Muscle layer of colon (tissue), 2 donors: ENCODE results near the gene EPAS1.

ENCODE experiments used
- H3K27ac ChIP-seq: one replicate; pipeline ENCODE4 v1.7.0; 2013; ENCODE audit warnings: low read depth, mild to moderate bottlenecking, low read length, moderate library complexity
- H3K27me3 ChIP-seq, 2 donors: one replicate each; pipeline ENCODE4 v1.7.0; 2013; ENCODE audit warnings: low read length in 2 of 2, mild to moderate bottlenecking in 2 of 2; ENCODE audit not compliant: insufficient read depth in 2 of 2, control insufficient read depth in 1 of 2
- H3K36me3 ChIP-seq: one replicate; pipeline ENCODE4 v1.7.0; 2013; ENCODE audit warnings: mild to moderate bottlenecking, low read length; ENCODE audit not compliant: insufficient read depth
- H3K4me1 ChIP-seq: one replicate; pipeline ENCODE4 v1.7.0; 2013; ENCODE audit warnings: mild to moderate bottlenecking, low read length; ENCODE audit not compliant: insufficient read depth
- H3K4me3 ChIP-seq, 2 donors: one replicate each; pipeline ENCODE4 v1.7.0; 2013; ENCODE audit warnings: low read length in 2 of 2, low read depth in 1 of 2, mild to moderate bottlenecking in 1 of 2, moderate library complexity in 1 of 2
- H3K9ac ChIP-seq: one replicate; pipeline ENCODE4 v1.7.0; 2013; ENCODE audit warnings: low read length
- H3K9me3 ChIP-seq: one replicate; pipeline ENCODE4 v1.7.0; 2013; ENCODE audit warnings: mild to moderate bottlenecking, low read length
- donor health status: abdominal sarcoma.
- donor health status: Adenocarcinoma of cecum.

Gene EPAS1

DNA sequence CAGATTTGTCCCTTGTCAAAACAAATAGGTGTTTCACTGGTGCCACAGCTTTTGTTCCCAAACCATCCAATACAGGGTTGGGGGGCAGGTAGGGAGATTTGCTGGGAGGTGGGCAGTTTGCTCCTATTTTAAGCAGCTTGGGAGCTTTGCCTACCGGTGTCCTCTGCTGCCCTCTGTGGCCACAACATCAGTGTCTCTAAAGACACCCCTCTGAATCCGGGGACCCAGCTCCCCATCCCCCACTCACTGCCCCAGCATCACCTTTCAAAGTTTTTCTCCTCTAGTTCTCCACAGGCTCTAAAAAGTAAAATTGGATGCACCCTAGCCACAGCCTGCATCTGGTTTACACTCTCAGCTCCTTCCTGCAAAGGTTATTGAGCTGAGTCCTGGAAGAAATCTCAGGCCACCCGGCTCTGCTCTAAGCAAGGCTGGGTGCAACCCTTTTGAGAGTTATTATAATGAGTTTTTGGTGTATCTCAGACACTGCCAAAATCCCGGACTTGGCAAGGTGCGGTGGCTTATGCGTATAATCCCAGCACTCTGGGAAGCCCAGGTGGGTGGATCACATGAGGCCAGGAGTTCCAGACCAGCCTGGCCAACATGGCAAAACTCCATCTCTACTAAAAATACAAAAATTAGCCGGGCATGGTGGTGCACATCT lies 2.9 kb upstream of the EPAS1 start:
- Histone ChIP-seq H3K36me3 (no peaks in the 10 kb centered on the region), H3K9ac (no peak overlapping the region), H3K9me3 (no peaks in the 10 kb centered on the region), H3K4me3 (no peak overlapping the region), H3K27ac (no peak overlapping the region), H3K27me3 (peaks cover 0 to 10% of the 10 kb centered on the region in 2 donors), H3K4me1 (peaks cover 6% of the 10 kb centered on the region)

DNA sequence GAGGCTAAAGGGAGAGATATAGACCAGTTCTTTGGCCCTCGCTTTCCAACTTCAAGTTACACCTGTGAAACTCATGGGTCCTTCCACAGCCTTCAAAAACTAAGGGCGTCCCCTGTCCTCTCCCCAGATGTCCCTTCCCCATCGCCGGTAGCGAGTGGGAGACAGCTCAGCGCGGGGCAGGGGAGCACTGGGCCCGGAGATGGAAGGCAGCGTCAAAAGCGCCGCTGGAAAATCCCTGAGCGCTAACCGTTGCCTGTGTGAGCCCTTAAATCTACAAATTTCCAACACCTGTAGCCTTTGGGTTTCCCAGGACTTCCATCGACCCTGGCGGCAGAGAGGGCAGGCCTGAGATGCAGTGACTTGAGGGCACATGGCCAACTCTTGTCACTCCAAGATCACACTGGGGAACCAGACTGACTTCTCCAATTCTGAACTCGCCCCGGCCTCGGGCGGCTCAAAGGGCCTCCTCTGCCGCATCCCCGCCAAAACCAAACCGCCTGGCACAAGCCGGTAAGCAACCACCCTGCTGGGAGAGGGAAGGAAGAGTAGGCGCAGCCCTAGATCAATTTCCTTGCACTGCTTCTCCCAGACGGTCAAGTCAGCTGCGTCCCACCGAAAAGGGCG lies 879 bp upstream of the EPAS1 start:
- Histone ChIP-seq H3K27ac (peak overlapping the region; percentile 61), H3K9ac (no peak overlapping the region), H3K9me3 (no peaks in the 10 kb centered on the region), H3K36me3 (no peaks in the 10 kb centered on the region), H3K4me3 (peak overlapping the region; percentile 60 to 89), H3K4me1 (peaks cover 6% of the 10 kb centered on the region), H3K27me3 (peaks cover 0 to 12% of the 10 kb centered on the region in 2 donors)

DNA sequence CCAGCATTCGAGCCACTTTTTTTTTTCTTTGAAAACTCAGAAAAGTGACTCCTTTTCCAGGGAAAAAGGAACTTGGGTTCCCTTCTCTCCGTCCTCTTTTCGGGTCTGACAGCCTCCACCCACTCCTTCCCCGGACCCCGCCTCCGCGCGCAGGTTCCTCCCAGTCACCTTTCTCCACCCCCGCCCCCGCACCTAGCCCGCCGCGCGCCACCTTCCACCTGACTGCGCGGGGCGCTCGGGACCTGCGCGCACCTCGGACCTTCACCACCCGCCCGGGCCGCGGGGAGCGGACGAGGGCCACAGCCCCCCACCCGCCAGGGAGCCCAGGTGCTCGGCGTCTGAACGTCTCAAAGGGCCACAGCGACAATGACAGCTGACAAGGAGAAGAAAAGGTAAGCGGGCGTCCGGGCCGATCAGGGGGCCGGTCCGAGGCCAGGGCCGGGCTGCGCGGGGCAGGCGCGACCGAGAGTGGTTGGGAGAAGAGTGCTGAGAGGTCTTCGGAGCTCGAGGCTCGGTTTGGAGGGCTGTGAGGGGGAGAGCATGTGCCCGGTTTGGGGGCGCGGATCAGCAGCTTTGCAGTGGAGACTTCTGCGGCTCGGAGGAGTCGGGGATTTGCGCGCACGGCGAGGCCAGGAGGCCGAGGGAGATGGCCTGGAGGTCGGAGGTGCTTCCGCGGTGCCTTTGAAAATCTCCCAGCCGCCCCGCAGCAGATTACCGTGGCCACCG lies 502 bp downstream of the EPAS1 start:
- Histone ChIP-seq H3K36me3 (no peaks in the 10 kb centered on the region), H3K4me1 (peaks cover 6% of the 10 kb centered on the region), H3K9ac (peak overlapping the region; percentile 53), H3K4me3 (peak overlapping the region; percentile 68 to 81), H3K9me3 (no peaks in the 10 kb centered on the region), H3K27ac (peak overlapping the region; percentile 71), H3K27me3 (peaks cover 0 to 12% of the 10 kb centered on the region in 2 donors)

DNA sequence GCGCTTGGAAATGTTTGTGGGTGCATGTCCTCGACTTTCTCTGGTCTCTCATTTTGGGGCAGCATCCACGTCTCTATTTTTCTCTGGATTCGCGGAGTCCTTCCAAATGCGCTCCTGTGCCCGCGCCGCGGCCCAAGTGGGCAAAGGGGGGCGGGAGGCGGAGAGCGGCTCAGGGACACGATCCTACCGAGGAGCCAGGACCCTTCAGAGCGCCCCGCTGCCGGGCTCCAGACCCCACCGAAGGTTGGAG lies 990 bp downstream of the EPAS1 start:
- Histone ChIP-seq H3K27me3 (peaks cover 0 to 12% of the 10 kb centered on the region in 2 donors), H3K27ac (peak overlapping the region; percentile 71), H3K9me3 (no peaks in the 10 kb centered on the region), H3K4me1 (peaks cover 6% of the 10 kb centered on the region), H3K4me3 (peak overlapping the region; percentile 68 to 81), H3K9ac (peak overlapping the region; percentile 53), H3K36me3 (no peaks in the 10 kb centered on the region)

DNA sequence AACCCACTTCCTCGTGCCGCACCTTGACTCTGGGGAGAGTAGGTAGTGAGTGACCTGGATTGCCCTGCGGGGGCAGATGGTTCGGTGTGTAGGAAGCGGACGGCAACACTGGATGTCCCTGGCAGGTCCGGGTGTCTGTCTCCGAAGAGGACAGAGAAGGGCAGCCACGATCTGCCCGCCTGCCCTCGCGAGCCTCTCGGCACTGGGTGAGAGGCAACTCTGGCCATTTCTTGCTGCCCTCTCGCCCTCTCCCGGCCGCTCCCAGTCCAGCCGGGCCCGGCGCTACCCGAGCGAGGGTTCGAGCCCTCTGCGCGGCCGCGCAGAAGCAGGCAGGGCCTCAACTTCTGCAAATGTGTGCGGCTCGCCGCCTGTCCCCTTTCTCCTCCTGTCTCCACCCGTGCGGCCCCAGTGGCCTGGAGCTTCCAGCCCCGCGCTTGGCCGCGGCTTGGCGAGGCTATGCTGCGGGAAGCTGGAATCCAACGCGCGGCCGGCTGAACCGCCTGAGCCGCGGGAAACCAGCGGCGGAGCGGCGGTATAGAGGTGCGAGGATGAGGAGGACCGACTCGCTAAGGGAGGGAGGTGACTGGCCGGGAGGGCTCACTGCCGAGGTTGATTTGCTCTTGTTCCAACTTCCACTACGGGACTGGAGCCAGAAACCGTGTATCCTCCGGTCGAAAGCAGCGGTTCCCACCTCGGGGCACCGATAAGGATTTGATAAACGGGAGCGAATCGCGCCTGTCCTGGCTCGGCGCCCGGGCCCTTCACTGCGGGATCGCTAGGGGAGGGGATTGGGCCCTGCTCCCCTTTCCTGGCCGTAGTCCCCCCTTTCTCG lies 1.5 kb downstream of the EPAS1 start:
- no peaks in the 10 kb centered on the region for H3K9me3 ChIP-seq
- peaks cover 0 to 12% of the 10 kb centered on the region in 2 donors for H3K27me3 ChIP-seq
- peaks cover 6% of the 10 kb centered on the region for H3K4me1 ChIP-seq

DNA sequence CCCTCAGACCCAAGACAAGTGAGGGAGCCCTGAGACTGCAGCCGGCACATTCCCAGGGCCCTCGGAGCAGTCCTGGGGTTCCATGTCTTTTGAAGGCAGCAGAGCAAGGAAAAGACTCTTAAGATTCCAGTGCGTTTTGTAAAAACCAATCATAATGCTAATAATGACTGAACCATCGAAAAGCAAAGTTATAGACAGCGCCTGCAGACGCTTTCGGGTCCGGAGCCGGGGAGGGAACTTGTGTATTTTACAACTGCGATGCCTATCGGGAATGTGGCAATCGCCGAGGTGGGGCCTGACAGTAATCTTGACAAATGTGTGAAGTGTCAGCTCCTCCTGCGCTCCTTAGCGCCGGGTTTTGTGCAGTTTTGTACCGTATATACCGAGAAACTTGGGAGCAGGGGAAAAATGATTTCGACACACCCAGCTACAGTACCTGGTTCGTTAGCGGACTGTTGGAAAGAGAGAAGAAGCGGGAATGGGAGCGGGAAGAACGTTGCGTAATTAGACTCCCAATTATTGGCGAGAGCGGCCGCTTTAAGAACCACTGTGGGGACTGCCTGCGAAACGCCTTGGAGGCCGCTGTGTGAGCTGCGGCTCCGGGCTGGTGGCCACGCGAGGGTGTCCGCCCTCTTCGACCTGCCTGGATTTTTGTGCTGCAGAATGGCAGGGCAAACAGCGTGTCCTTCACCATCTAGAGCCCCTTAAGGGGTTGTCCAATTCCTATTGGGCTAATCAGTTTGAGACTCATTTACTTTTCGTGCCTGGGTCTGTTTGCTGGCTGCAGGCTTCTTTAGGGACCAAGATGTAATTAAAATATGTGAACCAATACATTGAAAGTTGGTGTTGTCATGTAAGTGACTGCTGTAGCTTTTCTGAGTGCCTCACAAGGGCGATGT lies 2.4 kb downstream of the EPAS1 start:
- Histone ChIP-seq H3K27me3 (peaks cover 0 to 12% of the 10 kb centered on the region in 2 donors), H3K4me3 (peak overlapping the region; percentile 68 to 81), H3K4me1 (peaks cover 6% of the 10 kb centered on the region), H3K9ac (peak overlapping the region; percentile 53), H3K36me3 (no peaks in the 10 kb centered on the region), H3K27ac (peak overlapping the region; percentile 56), H3K9me3 (no peaks in the 10 kb centered on the region)

More for the DNA sequence above, 1.5 kb downstream of the EPAS1 start:
- Histone ChIP-seq H3K36me3 (no peaks in the 10 kb centered on the region), H3K27ac (peak overlapping the region; percentile 71), H3K4me3 (peak overlapping the region; percentile 68 to 81), H3K9ac (peak overlapping the region; percentile 53)

DNA sequence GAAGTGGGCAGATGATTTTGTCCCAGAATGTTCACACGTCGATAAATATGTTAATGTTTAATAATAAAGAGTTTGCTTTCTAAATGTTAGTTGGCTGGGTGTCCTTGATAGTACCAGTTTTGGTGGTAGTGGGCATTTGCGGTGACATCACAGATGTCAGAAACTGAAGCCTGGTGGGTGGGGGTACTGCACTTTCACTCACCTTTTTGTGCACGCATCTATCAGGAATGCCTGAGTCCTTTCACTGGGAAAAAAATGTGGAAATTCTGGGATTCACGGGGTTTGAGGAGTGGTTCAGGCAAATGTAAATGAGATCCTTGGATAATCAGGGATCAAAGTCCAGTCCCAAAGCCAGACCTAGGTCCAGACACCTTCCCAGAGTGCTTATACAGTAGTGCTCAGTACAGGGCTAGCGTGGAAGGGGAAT lies 3.2 kb downstream of the EPAS1 start:
- H3K4me1 ChIP-seq: peaks cover 6% of the 10 kb centered on the region
- H3K36me3 ChIP-seq: no peaks in the 10 kb centered on the region
- H3K27me3 ChIP-seq: peaks cover 0 to 12% of the 10 kb centered on the region in 2 donors
- no peak overlapping the region for H3K27ac ChIP-seq
- no peak overlapping the region for H3K9ac ChIP-seq
- no peaks in the 10 kb centered on the region for H3K9me3 ChIP-seq
- peak overlapping the region in 1 of 2 donors; percentile 81 for H3K4me3 ChIP-seq

DNA sequence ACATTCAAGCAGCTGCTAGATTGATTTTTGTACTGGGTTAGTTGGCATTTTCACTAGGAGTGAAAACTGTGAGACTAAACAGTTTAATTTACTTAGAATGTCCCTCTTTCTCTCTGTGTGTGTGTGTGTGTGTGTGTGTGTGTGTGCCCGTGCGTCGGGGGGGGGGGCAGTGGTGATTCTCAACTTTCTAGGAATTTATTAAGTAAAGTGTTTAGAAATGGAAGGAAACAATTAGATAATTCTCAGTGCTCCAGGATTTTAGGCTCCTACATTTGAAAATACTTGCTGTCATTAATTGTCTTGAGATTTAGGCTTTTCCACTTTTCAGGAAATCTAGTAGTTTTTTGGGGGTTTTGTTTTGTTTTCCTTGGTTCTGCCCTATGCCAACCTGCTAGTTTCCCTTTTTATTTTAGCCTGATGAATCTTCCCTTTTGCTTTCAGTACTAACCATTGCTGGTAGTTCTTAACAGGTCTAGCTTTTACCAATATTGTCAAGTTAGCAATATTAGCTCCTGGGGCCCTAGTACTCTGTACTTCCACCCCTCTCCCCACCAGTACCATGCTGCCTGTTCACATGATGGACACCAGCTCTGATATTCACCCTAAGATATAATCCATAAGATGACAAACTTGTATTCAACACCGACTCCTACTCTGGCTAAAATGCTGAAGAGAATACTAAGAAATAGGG lies 4.9 kb downstream of the EPAS1 start:
- Histone ChIP-seq H3K4me3 (no peak overlapping the region), H3K36me3 (no peaks in the 10 kb centered on the region), H3K9me3 (no peaks in the 10 kb centered on the region), H3K27me3 (peaks cover 0 to 12% of the 10 kb centered on the region in 2 donors), H3K9ac (no peak overlapping the region), H3K4me1 (peaks cover 6% of the 10 kb centered on the region), H3K27ac (no peak overlapping the region)

DNA sequence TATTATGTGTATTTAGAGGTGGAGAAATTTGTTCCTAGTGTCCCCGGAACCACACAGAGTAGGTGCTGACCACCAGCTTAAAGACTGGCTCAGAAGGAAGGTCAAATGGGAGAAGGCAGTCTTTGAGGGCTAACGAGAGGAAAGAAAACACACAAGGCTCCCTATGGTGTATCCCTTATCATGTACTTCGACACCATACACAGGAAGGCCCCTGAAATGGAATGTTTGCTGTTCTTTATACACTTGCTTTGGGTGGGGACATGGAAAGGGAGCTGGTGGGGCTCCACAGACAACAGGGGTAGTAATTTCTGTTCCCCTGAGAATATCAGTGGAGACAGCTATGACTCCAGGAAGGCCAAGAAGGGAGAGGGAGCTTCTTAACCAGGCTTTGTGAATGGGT lies 6.0 kb downstream of the EPAS1 start:
- Histone ChIP-seq H3K9ac (no peak overlapping the region), H3K4me3 (no peak overlapping the region), H3K4me1 (peaks cover 6% of the 10 kb centered on the region), H3K9me3 (no peaks in the 10 kb centered on the region), H3K27me3 (peaks cover 0 to 12% of the 10 kb centered on the region in 2 donors), H3K36me3 (no peaks in the 10 kb centered on the region), H3K27ac (no peak overlapping the region)

DNA sequence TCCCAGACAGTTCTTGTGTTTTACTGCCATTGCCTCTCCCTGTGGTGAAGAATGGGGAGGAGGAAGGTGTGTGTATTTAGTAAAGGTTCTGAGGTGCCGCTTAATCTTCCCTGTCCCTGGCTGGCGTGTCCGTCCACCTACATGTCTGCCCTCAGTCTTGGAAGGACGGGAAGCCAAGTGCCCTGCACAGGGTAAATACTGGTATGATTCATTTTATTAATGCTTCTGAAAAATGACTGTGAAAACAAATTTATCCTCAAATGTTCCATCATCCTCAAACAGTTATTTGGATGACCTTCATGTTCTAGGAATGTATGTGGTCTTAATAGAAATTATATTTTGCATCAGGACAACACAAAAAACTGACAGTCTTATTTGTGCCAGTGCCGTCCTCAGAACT lies 6.6 kb downstream of the EPAS1 start:
- H3K27ac ChIP-seq: no peak overlapping the region
- no peak overlapping the region for H3K4me3 ChIP-seq
- H3K9ac ChIP-seq: no peak overlapping the region
- H3K27me3 ChIP-seq: peaks cover 0 to 6% of the 10 kb centered on the region in 2 donors
- H3K9me3 ChIP-seq: no peaks in the 10 kb centered on the region
- H3K4me1 ChIP-seq: peaks cover 4% of the 10 kb centered on the region
- no peaks in the 10 kb centered on the region for H3K36me3 ChIP-seq
